ENCODE results near the gene CCDC192.

The CCDC192 gene

GRCh38 chr5:127957701-127958239, 254.6 kb downstream of the CCDC192 start:
- no peak for DNase-seq (ENCODE audit: low read depth, low spot score)

DNA sequence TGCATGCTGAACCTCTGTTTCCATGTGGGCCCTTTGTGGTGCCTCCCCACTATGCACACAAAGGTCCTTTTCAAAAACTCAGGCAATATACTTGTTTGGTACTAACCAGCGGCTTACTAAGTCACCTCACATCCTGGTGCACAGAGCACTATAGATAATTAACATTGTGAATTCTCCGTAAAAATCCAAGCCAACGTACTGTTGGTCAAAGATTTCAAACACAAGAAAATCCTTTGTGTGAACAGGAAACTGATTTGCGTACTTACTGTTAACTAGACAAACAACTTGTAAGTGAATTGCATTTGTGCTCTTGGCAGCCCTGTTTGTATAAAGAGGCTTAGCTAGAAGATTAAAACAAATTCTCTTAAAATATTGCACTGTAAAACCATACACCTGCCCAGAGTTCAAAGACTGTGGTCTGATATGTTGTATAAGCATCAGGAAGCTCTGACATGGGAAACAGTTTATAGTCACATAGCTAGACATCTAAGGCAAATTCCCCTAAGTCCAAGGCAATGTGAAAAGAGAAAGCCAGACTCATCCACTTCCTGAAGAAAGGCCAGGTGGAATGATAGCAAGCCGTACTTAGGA, 255.3 kb downstream of the CCDC192 start:
- DNase-seq (ENCODE audit: low read depth, low spot score), result no peak

DNA sequence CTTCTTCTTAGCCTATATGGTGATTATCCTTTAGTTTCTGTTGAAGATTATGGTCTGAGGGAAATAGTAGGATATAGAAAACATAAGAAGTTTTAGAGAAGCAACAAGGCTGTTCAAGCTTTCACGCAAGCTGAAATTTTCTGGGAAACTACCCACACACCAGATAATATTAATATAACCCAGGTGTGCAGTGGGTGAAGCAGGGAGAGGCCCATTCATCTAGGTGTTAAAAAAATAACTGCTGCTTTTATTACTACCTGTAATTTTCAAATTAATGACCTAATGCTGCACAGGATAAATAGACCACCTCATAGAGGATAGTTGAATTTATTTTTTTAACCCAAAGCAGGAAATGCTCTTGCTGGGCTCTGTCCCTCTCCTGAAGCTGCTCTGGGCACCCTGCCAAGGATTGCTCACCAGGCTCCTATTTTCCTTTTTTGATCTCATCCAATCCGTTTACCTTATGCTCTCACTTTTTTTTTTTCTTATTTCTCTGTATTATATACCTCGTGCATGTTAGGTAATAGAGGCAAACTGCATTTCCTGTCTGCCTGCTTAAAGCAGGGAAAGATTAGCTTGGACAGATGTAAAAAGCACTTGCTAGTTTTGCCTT, 256.1 kb downstream of the CCDC192 start:
- DNase-seq (ENCODE audit: low read depth, low spot score), result peak; percentile 76

DNA sequence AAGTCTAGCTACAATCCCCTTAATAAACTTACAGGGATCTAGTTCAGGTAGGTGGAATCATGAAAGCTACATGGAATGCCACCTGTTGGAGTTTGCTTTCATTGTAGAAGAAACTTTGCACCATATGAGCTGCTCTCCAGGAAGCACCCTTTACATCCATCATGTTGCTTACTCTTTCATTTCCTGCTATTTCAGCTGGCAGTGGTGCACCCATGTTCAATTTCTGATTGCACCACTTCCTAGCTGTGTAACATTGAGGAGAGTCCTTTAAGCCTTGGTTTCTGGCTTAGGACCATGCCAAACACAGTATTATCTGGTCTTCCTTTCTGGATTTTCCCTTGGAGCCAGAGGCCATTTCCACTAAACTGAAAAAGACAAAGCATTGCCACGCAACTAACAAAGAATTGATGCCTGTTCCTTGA, 257.1 kb downstream of the CCDC192 start:
- no peak for DNase-seq (ENCODE audit: low read depth, low spot score)

- no peak for DNase-seq (ENCODE audit: low read depth, low spot score)
Measured at GRCh38 chr5:127961006-127961762, 258.0 kb downstream of the CCDC192 start.

DNA sequence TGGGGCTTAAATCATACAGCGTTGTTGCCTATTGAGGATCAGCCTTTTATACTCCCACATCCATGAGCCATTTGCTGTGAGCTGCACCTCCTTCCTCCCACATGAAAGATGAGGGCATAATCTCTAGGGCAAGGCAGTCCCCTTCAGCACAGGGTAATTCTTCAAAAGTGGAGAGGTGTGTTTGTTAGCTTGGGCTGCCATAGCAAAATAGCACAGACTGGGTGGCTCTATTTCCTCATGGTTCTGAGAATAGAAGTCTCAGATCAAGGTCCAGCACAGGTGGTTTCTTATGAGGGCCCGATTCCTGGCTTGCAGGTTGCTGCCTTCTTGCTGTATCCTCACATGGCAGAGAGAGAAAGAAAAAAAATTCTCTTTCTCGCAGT, 258.6 kb downstream of the CCDC192 start:
- DNase-seq (ENCODE audit: low read depth, low spot score), result no peak

- no peak for DNase-seq (ENCODE audit: low read depth, low spot score)
Measured at GRCh38 chr5:127962491-127962890, 259.3 kb downstream of the CCDC192 start.

DNA sequence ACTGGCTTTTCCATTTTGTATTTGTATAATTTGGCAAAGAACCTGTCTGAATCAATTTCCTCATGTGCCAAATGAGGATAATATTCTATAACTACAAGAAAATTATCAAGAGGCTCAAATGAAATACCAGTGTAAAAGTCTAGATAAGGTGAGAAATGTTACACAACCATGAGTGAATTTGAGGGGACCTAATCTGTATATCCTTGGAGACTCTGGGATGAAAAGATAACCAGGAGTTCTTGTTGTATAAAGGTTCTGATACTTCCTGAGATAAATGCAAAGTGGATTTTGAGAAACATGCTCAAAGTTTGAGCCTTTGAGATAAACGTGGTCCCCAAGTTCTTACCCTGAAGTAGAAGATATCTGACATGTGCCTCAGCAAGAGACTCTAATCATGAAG, 260.0 kb downstream of the CCDC192 start:
- no peak for DNase-seq (ENCODE audit: low read depth, low spot score)

DNA sequence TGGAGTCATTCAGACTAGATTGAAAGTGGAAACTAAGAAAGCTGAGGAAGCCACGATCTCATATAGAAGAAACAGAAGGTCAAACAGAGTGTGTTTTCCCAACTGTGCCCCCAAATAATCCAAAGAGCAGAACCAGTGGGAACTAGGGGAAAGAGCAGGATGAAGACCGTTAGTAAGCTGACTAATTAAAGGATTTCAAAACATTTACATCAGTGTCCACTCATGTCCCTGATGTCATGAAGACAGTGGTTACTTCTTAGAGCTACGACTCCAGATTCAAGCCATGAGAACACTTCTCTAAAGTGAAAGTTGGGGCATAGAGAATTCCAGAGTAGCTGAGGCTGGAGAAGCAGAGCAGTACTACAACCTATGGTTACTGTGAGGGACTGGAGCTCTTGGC, 260.7 kb downstream of the CCDC192 start:
- DNase-seq (ENCODE audit: low read depth, low spot score), result no peak

DNA sequence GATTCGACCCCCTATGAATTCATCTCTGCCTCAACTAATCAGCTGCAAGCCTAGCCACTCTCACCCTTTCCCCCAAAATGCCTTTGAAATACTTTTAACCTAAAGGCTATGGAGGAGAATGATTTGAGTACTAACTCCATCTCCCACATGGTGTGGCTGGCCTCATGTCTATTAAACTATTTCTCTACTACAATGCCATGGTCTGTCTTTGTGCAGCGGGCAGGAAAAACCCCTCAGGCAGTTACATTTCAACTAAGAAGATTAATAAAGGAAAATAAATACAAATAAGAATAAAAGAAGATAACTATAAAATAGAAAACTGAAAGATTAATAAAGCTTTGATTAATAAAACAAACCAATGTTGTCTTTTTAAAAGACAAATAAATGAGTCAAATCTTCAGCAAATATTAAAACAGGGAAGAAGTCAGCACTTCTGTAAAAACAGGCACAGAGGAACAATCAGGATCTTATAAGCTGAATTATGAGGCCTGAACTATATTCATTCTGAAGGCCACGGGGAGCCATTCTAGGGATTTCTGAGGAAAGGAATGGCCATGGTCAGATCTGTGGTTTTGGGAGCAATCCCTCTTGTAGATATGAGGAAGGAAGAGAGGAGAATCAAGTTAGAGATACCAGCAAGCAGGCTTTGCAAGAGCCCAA, 264.3 kb downstream of the CCDC192 start:
- DNase-seq (ENCODE audit: low read depth, low spot score), result no peak

- DNase-seq (ENCODE audit: low read depth, low spot score), result no peak
Measured at GRCh38 chr5:127967983-127968592, 264.9 kb downstream of the CCDC192 start.

- no peak for DNase-seq (ENCODE audit: low read depth, low spot score)
Measured at GRCh38 chr5:127969002-127969401, 265.8 kb downstream of the CCDC192 start.

DNA sequence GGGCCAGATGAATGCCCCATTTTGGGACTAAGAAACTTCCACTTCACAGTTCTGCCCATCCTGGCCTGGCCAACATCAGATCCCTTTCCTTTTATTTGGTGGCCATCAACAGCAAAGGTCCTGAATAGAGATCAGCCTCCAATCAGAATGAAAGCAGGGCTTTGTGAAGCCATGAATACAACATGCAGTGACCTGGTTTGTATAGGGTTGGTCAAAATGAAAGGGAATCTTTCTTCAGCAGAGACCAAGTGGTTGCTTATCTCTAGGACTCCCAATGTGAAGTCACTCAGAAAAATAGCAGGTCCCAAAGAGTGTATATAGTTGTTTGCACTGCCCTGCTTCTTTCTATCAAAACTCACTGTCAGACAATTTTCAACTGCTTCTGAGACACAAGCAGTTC, 266.5 kb downstream of the CCDC192 start:
- DNase-seq (ENCODE audit: low read depth, low spot score), result no peak

DNA sequence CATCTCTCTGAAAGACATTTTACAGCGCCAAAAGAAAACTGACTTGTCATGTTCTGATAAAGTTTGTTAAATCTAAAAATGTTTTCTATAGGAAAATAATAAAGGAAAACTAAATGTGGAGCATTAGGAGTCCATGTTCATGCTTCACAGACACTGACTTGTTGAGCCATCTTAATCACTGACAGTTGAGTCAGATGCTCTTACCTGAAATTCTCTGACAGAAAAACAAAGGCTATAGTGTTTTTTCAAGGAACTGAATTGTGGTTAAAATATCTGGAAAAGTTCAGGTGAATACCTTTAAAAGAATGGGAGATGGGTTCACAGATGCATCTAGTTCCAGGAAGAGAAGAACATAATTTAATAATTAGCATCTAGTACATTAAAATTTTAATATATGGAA, 266.9 kb downstream of the CCDC192 start:
- DNase-seq (ENCODE audit: low read depth, low spot score), result no peak

DNA sequence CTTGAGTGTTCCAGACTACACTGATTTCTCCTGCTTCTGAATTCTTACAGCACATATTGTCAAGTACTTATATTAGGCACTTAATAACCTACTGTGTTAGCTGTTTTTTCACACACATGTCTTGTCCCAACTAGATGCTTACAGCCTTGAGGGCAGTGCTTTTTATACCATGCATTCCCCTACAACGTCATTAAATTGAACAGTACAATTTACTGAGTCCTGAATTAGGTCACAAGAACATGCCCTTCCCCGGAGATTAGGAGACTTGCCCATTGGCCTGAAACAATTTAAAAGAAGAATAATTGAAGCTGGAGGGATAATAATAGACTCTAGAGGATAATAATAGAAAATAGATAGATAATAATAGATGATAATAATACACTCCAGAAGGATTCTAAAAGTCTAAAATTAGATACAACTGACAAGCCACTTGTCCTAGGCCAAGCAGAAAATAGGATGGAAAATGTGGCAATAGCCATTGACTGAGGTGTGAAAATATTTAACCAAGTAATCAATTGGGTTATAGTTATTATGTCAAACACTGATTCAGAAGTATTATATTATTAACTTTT, 267.7 kb downstream of the CCDC192 start:
- DNase-seq (ENCODE audit: low read depth, low spot score), result no peak

- DNase-seq (ENCODE audit: low read depth, low spot score), result no peak
Measured at GRCh38 chr5:127975961-127976360, 272.8 kb downstream of the CCDC192 start.

GRCh38 chr5:127976525-127976924, 273.3 kb downstream of the CCDC192 start:
- no peak for DNase-seq (ENCODE audit: low read depth, low spot score)

DNA sequence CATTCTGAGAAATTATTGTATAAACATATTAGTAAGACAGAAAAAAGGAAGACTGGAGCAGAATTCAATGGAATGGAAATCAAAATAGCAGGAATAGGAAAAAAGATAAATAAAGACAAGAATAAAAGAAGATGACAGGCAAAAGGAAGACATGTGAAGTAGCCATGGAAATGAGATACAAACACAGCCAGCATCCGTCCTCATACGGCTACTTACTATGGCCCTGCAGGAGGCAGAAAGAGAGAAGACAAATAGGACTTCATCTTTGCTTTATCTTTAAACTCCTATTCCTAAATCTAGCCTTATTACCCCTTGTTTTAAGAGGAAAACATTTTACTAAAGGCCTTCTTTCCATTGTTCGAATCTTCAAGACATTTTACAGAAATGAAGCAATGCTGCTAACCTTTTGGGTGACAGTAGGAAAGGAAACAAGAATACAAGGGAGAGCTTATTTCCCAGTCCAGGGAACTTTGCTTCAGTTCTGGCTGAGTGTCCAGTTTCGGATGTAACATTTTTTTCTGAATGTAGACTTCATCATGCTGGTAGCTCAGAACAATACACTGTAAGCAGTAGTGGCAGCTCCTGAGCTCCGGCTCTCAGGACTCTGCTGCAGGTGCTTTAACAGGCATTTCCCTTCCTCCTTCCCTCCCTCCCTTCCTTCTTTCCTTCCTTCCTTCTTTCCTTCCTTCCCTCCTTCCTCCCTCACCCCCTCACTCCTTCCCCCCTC, 274.0 kb downstream of the CCDC192 start:
- DNase-seq (ENCODE audit: low read depth, low spot score), result no peak

- no peak for DNase-seq (ENCODE audit: low read depth, low spot score)
Measured at GRCh38 chr5:127978738-127979300, 275.6 kb downstream of the CCDC192 start.

DNA sequence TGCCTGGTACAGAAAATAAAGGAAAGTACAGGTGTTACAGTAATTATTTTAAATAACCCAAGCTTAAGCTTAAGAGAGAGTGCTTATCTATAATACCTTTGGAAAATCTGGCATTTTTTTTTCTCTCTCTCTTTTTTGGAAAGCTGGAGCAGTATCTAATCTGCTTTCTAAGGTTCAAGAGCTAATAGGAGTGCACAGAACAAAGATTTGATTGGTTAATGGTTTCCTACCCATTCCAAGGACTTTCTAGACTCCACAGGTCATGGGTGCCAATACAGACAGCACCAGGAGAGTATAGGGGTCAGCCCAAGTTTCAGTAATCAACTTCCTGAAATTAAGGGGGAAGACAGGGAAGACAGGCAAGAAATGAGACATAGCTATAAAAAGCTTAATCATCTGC, 276.3 kb downstream of the CCDC192 start:
- no peak for DNase-seq (ENCODE audit: low read depth, low spot score)
